NCI-H524 (cell line): ENCODE data around the gene GPR137C.

Experiments
- DNase-seq, 2 experiments: peaks; one replicate each; lab custom pipeline; 2025; lab: John Stamatoyannopoulos, UW

GPR137C gene

GRCh38 chr14:52683985-52684520 is 131.4 kb downstream of the GPR137C start:
- no peak for DNase-seq

DNA sequence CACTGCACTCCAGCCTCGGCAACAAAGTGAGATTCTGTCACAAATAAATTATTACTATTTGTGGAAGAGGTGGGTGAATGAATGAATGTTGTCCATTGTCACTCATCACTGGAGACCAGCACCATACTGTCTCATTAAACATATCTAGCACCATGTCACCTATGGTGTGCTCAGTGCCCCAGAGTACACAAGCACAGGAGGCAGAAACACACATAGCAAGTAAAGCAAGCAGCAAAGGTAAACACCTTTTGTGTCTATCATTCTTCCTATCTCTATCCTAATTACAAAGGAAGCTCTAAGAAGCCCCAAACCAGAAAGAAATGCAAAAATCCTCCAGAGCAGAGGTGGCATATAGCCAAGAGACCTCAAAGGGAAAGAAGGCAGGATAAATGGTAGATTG is 133.5 kb downstream of the GPR137C start:
- DNase-seq: no peak
